ENCODE results near the gene KRTAP4-7. TPM values are rescaled to one million over a fixed set of nuclear protein-coding genes. Genes with fewer than 3 reads are reported as not detected.
"Not testable (repeated sequence)": the region's sequence is repeated elsewhere in the genome, so short reads cannot be mapped to it uniquely, and the experiment has no call there.

KRTAP4-7 gene
- total RNA-seq, 2 experiments from 2014 or later: not detected

GRCh38 chr17:41069031-41069430 lies 14.9 kb upstream of the KRTAP4-7 start:
- Mint-ChIP-seq H3K4me1 (no peaks in the 10 kb centered on the region), H3K4me3 (no peak overlapping the region), H3K27me3 (peaks cover 2% of the 10 kb centered on the region), H3K9me3 (ENCODE audit: low read depth) (no peaks in the 10 kb centered on the region), H3K27ac (no peak overlapping the region), H3K36me3 (ENCODE audit: low read depth) (no peaks in the 10 kb centered on the region)
- intact Hi-C loops (cut with DNase I, micrococcal nuclease): no loop called here
- POLR2A ChIA-PET: no interaction called here
- DNase-seq (no peak), ATAC-seq (no peak)
- CTCF ChIA-PET: interaction anchor here (0.7 kb wide), 1 partner anchor 28 kb away, joined by 3 read pairs; the partner anchor contains the start of gene KRTAP1-1

DNA sequence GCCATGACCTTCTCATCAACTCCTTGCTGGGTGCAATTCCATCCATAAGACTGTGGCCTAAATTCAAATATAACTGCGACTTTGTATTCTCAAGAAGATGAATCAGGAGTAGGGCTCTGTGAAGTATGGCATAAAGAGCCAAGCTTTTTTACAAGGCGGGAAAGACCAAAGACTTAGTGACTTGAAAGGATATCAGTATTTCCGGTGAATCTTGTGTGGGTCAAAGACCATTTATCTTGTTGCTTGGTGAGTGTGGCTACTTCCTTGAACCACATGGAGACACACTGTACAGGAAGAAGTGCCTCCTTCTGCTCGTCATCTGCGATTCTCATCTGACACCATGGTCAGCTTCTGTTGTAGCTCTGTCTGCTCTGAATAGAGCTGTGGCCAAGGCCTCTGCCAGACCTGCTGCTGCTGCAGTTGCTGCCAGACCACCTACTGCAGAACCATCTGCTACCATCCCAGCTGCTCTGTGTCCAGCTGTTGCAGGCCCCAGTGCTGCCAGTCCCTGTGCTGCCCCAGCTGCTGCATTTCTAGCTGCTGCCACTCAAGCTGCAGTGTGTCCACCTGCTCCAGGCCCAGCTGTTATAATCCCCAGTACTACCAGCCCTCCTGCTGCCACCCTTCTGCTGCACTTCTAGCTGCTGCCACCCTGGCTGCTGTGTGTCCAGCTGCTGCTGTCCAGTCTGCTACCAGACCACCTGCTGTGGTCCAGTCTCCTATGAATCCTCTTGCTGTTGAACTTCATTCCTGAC lies 12.2 kb upstream of the KRTAP4-7 start:
- ChIA-PET POLR2A (no interaction called here), CTCF (interaction anchor here (1.1 kb wide), 1 partner anchor 117 kb away, joined by 5 read pairs; no protein-coding TSS in a partner anchor)
- H3K27me3 Mint-ChIP-seq: peaks cover 10% of the 10 kb centered on the region
- H3K27ac Mint-ChIP-seq: no peak overlapping the region
- intact Hi-C loops (cut with DNase I, micrococcal nuclease): no loop called here
- DNase-seq (no peak), ATAC-seq (no peak)
- H3K4me1 Mint-ChIP-seq: no peaks in the 10 kb centered on the region
- H3K36me3 Mint-ChIP-seq (ENCODE audit: low read depth): no peaks in the 10 kb centered on the region
- H3K9me3 Mint-ChIP-seq (ENCODE audit: low read depth): no peaks in the 10 kb centered on the region
- H3K4me3 Mint-ChIP-seq: no peak overlapping the region

- intact Hi-C loops (cut with DNase I, micrococcal nuclease): no loop called here
- ChIA-PET CTCF (interaction anchor here (0.9 kb wide), 1 partner anchor 35 kb away, joined by 3 read pairs; no protein-coding TSS in a partner anchor), POLR2A (no interaction called here)
- H3K9me3 Mint-ChIP-seq (ENCODE audit: low read depth): no peaks in the 10 kb centered on the region
- no peak overlapping the region for H3K4me3 Mint-ChIP-seq
- H3K27me3 Mint-ChIP-seq: peaks cover 16% of the 10 kb centered on the region
- no peaks in the 10 kb centered on the region for H3K4me1 Mint-ChIP-seq
- H3K27ac Mint-ChIP-seq: no peak overlapping the region
- ATAC-seq (no peak), DNase-seq (no peak)
- H3K36me3 Mint-ChIP-seq (ENCODE audit: low read depth): no peaks in the 10 kb centered on the region
These were observed 10.3 kb upstream of the KRTAP4-7 start for GRCh38 chr17:41073676-41074075.

DNA sequence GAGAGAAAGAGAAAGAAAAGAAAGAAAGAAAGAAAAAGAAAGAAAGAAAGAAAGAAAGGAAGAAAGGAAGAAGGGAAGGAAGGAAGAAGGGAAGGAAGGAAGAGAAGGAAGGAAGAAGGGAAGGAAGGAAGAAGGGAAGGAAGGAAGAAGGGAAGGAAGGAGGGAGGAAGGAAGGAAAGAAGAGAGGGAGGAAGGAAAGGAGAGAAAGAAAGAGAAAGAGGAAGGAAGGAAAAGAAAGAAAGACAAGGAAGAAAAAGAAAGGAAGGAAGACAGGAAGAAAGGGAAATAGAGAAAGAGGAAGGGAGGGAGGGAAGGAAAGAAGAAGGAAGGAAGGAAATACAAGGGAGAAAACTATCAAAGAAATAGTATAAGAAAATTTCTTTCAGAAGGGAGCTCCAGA lies 7.2 kb upstream of the KRTAP4-7 start:
- DNase-seq (no peak), ATAC-seq (no peak)
- H3K27ac Mint-ChIP-seq: no peak overlapping the region
- POLR2A ChIA-PET: no interaction called here
- intact Hi-C loops (cut with DNase I, micrococcal nuclease): no loop called here
- peaks cover 16% of the 10 kb centered on the region for H3K27me3 Mint-ChIP-seq
- CTCF ChIA-PET: no interaction called here
- H3K4me3 Mint-ChIP-seq: no peak overlapping the region
- no peaks in the 10 kb centered on the region for H3K4me1 Mint-ChIP-seq
- H3K9me3 Mint-ChIP-seq (ENCODE audit: low read depth): no peaks in the 10 kb centered on the region
- no peaks in the 10 kb centered on the region for H3K36me3 Mint-ChIP-seq (ENCODE audit: low read depth)

DNA sequence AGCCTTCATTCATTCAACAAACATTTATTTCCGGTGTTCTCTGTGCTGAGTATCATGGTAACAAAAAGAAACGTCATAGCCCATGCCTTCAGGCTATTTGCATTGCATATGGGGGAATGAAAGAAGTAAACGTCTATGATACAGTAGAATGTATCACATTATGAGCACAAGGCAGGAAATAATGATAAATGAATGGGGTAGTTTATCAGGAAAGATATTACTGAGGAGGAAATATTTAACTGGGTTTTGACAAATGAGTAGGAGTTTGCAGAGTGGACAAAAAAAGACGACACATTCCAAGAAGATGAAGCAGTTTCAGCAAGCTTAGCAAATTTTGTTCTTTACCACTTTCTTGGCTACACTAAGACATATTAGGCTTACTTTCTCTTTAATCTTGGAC lies 1.3 kb upstream of the KRTAP4-7 start:
- no peaks in the 10 kb centered on the region for H3K4me1 Mint-ChIP-seq
- ChIA-PET CTCF (no interaction called here), POLR2A (no interaction called here)
- H3K27me3 Mint-ChIP-seq: peaks cover 7% of the 10 kb centered on the region
- no peak overlapping the region for H3K27ac Mint-ChIP-seq
- H3K36me3 Mint-ChIP-seq (ENCODE audit: low read depth): no peaks in the 10 kb centered on the region
- H3K4me3 Mint-ChIP-seq: no peak overlapping the region
- DNase-seq (no peak), ATAC-seq (no peak)
- no peaks in the 10 kb centered on the region for H3K9me3 Mint-ChIP-seq (ENCODE audit: low read depth)
- intact Hi-C loops (cut with DNase I, micrococcal nuclease): no loop called here

GRCh38 chr17:41083427-41083826 lies 523 bp upstream of the KRTAP4-7 start:
- H3K4me3 Mint-ChIP-seq; DNase-seq; intact Hi-C loops (cut with DNase I, micrococcal nuclease); H3K27me3 Mint-ChIP-seq; H3K27ac Mint-ChIP-seq; H3K4me1 Mint-ChIP-seq; H3K9me3 Mint-ChIP-seq (ENCODE audit: low read depth); POLR2A ChIA-PET; H3K36me3 Mint-ChIP-seq (ENCODE audit: low read depth); CTCF ChIA-PET: not testable (repeated sequence)
- peak; percentile 42 for ATAC-seq

- intact Hi-C loops (cut with DNase I, micrococcal nuclease); POLR2A ChIA-PET; DNase-seq; H3K27me3 Mint-ChIP-seq; H3K27ac Mint-ChIP-seq; H3K4me3 Mint-ChIP-seq; ATAC-seq; H3K9me3 Mint-ChIP-seq (ENCODE audit: low read depth); CTCF ChIA-PET; H3K36me3 Mint-ChIP-seq (ENCODE audit: low read depth); H3K4me1 Mint-ChIP-seq: not testable (repeated sequence)
These were observed 4.9 kb downstream of the KRTAP4-7 start for GRCh38 chr17:41088760-41089352.

DNA sequence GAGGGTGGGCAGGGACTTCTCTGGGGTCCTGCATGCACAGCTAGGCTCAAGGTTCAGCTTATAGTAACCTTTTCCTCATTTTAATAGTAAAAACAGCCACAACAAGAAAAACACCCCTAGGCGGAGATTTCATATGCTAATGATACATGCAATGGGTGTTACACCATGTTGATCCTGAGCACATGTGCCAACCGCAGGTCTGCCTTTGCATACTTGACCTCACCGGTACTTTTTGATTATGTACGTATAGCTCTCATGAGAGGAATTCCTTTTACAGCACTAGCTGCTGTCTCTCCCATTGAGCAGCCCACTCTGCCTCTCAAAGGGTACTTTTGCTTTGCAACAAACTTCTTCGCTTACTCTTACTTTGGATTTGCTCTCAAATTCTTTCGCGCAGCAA lies 12.1 kb downstream of the KRTAP4-7 start:
- ChIA-PET CTCF (no interaction called here), POLR2A (no interaction called here)
- H3K9me3 Mint-ChIP-seq (ENCODE audit: low read depth): peaks cover 3% of the 10 kb centered on the region
- peaks cover 8% of the 10 kb centered on the region for H3K4me1 Mint-ChIP-seq
- intact Hi-C loops (cut with DNase I, micrococcal nuclease): no loop called here
- ATAC-seq (no peak), DNase-seq (no peak)
- H3K27me3 Mint-ChIP-seq: peaks cover 8% of the 10 kb centered on the region
- no peak overlapping the region for H3K27ac Mint-ChIP-seq
- no peaks in the 10 kb centered on the region for H3K36me3 Mint-ChIP-seq (ENCODE audit: low read depth)
- no peak overlapping the region for H3K4me3 Mint-ChIP-seq

GRCh38 chr17:41098042-41098441 lies 14.1 kb downstream of the KRTAP4-7 start, which contains the start of gene KRTAP4-8:
TSS of gene KRTAP4-8 (minus strand) at chr17:41098142. CDS start at chr17:41098084, 58 bp downstream.
- intact Hi-C loops (cut with DNase I, micrococcal nuclease): no loop called here
- ChIA-PET CTCF (no interaction called here), POLR2A (no interaction called here)
- peaks cover 8% of the 10 kb centered on the region for H3K27me3 Mint-ChIP-seq
- H3K4me1 Mint-ChIP-seq: peaks cover 8% of the 10 kb centered on the region
- no peak within 1 kb of the TSS for H3K27ac Mint-ChIP-seq
- ATAC-seq: no peak
- H3K4me3 Mint-ChIP-seq: no peak within 1 kb of the TSS
- H3K36me3 Mint-ChIP-seq (ENCODE audit: low read depth): no peaks in the 10 kb centered on the region
- no peak for DNase-seq
- H3K9me3 Mint-ChIP-seq (ENCODE audit: low read depth): peaks cover under 1% of the 10 kb centered on the region

- intact Hi-C loops (cut with DNase I, micrococcal nuclease): no loop called here
- DNase-seq (no peak), ATAC-seq (no peak)
- Mint-ChIP-seq H3K4me1 (peaks cover 8% of the 10 kb centered on the region), H3K4me3 (no peak overlapping the region), H3K9me3 (ENCODE audit: low read depth) (no peaks in the 10 kb centered on the region), H3K27me3 (peaks cover 8% of the 10 kb centered on the region), H3K36me3 (ENCODE audit: low read depth) (no peaks in the 10 kb centered on the region), H3K27ac (no peak overlapping the region)
- POLR2A ChIA-PET: no interaction called here
- CTCF ChIA-PET: no interaction called here
These were observed 14.5 kb downstream of the KRTAP4-7 start for GRCh38 chr17:41098481-41098880.

DNA sequence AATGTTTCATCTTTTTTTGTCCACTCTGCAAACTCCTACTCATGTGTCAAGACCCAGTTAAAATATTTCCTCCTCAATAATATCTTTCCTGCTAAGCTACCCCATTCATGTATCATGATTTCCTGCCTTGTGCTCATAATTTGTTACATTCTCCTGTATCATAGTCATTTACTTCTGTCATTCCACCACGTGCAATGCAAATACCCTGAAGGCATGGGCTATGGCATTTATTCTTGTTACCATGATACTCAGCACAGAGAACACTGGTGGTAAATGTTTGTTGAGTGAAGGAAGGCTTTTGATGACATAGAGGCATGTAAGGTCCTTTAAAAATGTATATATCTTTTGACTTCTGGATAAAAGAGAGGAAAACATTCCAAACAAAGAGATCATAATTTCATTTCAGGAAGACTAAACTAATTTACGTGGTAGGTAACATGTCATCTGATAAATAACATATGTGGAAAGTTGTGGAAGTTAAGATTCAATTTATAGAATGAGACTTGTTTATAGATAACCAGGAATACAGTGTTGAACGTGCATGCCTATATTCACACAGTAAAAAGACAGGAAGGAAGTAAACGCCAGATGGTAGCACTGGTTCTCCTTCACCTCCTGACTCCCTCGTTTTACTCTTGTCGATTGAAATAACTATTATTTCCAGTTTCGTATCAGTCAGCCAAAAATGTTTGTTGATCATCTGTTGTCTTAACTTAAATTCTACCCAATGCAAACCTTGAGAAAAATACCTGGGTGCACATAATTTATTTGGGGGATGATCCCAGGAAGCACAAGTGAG lies 15.9 kb downstream of the KRTAP4-7 start:
- DNase-seq; H3K4me1 Mint-ChIP-seq; CTCF ChIA-PET; intact Hi-C loops (cut with DNase I, micrococcal nuclease); H3K4me3 Mint-ChIP-seq; H3K9me3 Mint-ChIP-seq (ENCODE audit: low read depth); POLR2A ChIA-PET; H3K36me3 Mint-ChIP-seq (ENCODE audit: low read depth); ATAC-seq; H3K27me3 Mint-ChIP-seq; H3K27ac Mint-ChIP-seq: not testable (repeated sequence)

All from activated CD4-positive, alpha-beta T cell treated with anti-CD3 and anti-CD28 coated beads for 36 hours (primary cell).